Astrocyte (in vitro differentiated cells and primary cell): ENCODE measurements around the gene SMC1A. TPM values are rescaled to one million over a fixed set of nuclear protein-coding genes. Genes with fewer than 3 reads are reported as not detected.

Experiments
- DNase-seq: peaks from one replicate; pipeline ENCODE4 v3.0.0-alpha.2; 2010; ENCODE audit warnings: low read depth
- FAIRE-seq: peaks from 2 replicates; lab custom pipeline; 2011; peaks lifted over from hg19 to GRCh38; lab: Jason Lieb, UNC
- H2AFZ ChIP-seq: 2 replicates; pipeline ENCODE4 v1.6.0; 2012; ENCODE audit warnings: low read depth, low read length, inconsistent platforms
- H3K27ac ChIP-seq: 2 replicates; pipeline ENCODE4 v1.5.1; 2011; ENCODE audit warnings: low read depth, low read length, inconsistent platforms
- H3K27me3 ChIP-seq: 2 replicates; pipeline ENCODE4 v1.6.0; 2011; ENCODE audit warnings: low read length, inconsistent platforms; ENCODE audit not compliant: insufficient read depth
- H3K36me3 ChIP-seq: 2 replicates; pipeline ENCODE4 v1.5.1; 2011; ENCODE audit warnings: low read length, inconsistent platforms; ENCODE audit not compliant: insufficient read depth
- H3K4me1 ChIP-seq: 2 replicates; pipeline ENCODE4 v1.5.1; 2011; ENCODE audit warnings: low read length, inconsistent platforms; ENCODE audit not compliant: insufficient read depth
- H3K4me2 ChIP-seq: 2 replicates; pipeline ENCODE4 v1.6.0; 2012; ENCODE audit warnings: low read length, inconsistent platforms
- H3K4me3 ChIP-seq: 2 replicates; pipeline ENCODE4 v1.5.1; 2011; ENCODE audit warnings: low read depth, mild to moderate bottlenecking, low read length, inconsistent platforms; ENCODE audit not compliant: insufficient read depth
- H3K79me2 ChIP-seq: 2 replicates; pipeline ENCODE4 v1.6.0; 2012; ENCODE audit warnings: mild to moderate bottlenecking, low read length, inconsistent platforms; ENCODE audit not compliant: insufficient read depth
- H3K9ac ChIP-seq: 2 replicates; pipeline ENCODE4 v1.6.0; 2012; ENCODE audit warnings: mild to moderate bottlenecking, low read length, inconsistent platforms
- H3K9me3 ChIP-seq: 2 replicates; pipeline ENCODE4 v1.5.1; 2012; ENCODE audit warnings: low read depth, mild to moderate bottlenecking, low read length, inconsistent platforms; ENCODE audit not compliant: insufficient read depth
- H4K20me1 ChIP-seq: 2 replicates; pipeline ENCODE4 v1.6.0; 2012; ENCODE audit warnings: low read length, inconsistent platforms; ENCODE audit not compliant: insufficient read depth
- H3K27ac Mint-ChIP-seq: one replicate; pipeline ENCODE4 v1.8.0; 2021; ENCODE audit warnings: mild to moderate bottlenecking, mixed read lengths; ENCODE audit not compliant: unreplicated experiment
- H3K27me3 Mint-ChIP-seq: one replicate; pipeline ENCODE4 v1.8.0; 2021; ENCODE audit warnings: low read depth, mixed read lengths; ENCODE audit not compliant: unreplicated experiment
- H3K36me3 Mint-ChIP-seq: one replicate; pipeline ENCODE4 v1.8.0; 2021; ENCODE audit warnings: low read depth, mixed read lengths; ENCODE audit not compliant: unreplicated experiment
- H3K4me1 Mint-ChIP-seq: one replicate; pipeline ENCODE4 v1.8.0; 2021; ENCODE audit warnings: low read depth, mixed read lengths; ENCODE audit not compliant: unreplicated experiment
- H3K4me3 Mint-ChIP-seq: one replicate; pipeline ENCODE4 v1.8.0; 2021; ENCODE audit warnings: mild to moderate bottlenecking, moderate library complexity, mixed read lengths; ENCODE audit not compliant: unreplicated experiment
- H3K9me3 Mint-ChIP-seq: one replicate; pipeline ENCODE4 v1.8.0; 2021; ENCODE audit warnings: mild to moderate bottlenecking, mixed read lengths; ENCODE audit not compliant: unreplicated experiment
- EZH2 ChIP-seq: IDR thresholded peaks from 2 replicates; pipeline ENCODE4 v1.6.1; 2012; ENCODE audit warnings: mild to moderate bottlenecking, low read length, inconsistent platforms; ENCODE audit not compliant: insufficient read depth
- total RNA-seq: library from RNA; stranded (reverse); gene quantifications from 2 replicates; pipeline ENCODE4 v1.2.1, GENCODE V29; 2021
- TF ChIP-seq, protein P1 (sequence below): IDR thresholded peaks from 2 replicates; pipeline ENCODE4 v1.5.1; 2011; ENCODE audit warnings: low read depth, mild to moderate bottlenecking, inconsistent platforms, low read length, moderate library complexity; ENCODE audit not compliant: insufficient read depth

SMC1A gene
- total RNA-seq, 1 donor from 2014 or later: 31.9 TPM

DNA sequence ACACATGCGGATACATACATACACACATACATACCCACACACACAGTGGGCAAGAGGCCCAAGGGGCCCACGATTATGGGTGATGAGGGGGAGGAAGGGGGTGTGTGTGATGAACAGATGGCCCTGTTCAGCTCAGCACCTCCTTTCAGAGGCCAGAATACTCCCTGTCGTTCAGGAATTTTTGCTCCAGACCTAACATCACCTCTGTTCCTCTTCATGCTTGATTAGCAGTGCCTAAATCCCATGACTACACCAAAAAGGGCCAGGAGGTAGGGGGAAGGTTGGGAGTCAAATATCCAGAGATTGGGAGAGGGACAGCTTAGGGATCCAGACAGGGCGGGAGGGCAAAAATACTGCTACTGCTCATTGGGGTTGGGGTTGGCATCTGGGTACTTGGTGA is 42.7 kb downstream of the SMC1A start:
- no peak for FAIRE-seq
- H3K36me3 ChIP-seq: peaks cover 3% of the 10 kb centered on the region
- no peak overlapping the region for H3K4me2 ChIP-seq
- Mint-ChIP-seq H3K9me3 (no peaks in the 10 kb centered on the region), H3K4me3 (no peak overlapping the region), H3K27ac (no peak overlapping the region), H3K27me3 (no peaks in the 10 kb centered on the region), H3K36me3 (peaks cover 12% of the 10 kb centered on the region), H3K4me1 (peaks cover under 1% of the 10 kb centered on the region)
- H3K27ac ChIP-seq: no peak overlapping the region
- no peaks in the 10 kb centered on the region for H3K27me3 ChIP-seq
- no peak for DNase-seq
- no peaks in the 10 kb centered on the region for H3K79me2 ChIP-seq
- TF ChIP-seq, protein P1, sequence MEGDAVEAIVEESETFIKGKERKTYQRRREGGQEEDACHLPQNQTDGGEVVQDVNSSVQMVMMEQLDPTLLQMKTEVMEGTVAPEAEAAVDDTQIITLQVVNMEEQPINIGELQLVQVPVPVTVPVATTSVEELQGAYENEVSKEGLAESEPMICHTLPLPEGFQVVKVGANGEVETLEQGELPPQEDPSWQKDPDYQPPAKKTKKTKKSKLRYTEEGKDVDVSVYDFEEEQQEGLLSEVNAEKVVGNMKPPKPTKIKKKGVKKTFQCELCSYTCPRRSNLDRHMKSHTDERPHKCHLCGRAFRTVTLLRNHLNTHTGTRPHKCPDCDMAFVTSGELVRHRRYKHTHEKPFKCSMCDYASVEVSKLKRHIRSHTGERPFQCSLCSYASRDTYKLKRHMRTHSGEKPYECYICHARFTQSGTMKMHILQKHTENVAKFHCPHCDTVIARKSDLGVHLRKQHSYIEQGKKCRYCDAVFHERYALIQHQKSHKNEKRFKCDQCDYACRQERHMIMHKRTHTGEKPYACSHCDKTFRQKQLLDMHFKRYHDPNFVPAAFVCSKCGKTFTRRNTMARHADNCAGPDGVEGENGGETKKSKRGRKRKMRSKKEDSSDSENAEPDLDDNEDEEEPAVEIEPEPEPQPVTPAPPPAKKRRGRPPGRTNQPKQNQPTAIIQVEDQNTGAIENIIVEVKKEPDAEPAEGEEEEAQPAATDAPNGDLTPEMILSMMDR: no peak
- no peak for TF ChIP-seq EZH2
- no peaks in the 10 kb centered on the region for H3K9me3 ChIP-seq
- H3K4me3 ChIP-seq: no peak overlapping the region
- H2AFZ ChIP-seq: no peak overlapping the region
- no peak overlapping the region for H3K9ac ChIP-seq
- no peaks in the 10 kb centered on the region for H3K4me1 ChIP-seq
- H4K20me1 ChIP-seq: no peaks in the 10 kb centered on the region

DNA sequence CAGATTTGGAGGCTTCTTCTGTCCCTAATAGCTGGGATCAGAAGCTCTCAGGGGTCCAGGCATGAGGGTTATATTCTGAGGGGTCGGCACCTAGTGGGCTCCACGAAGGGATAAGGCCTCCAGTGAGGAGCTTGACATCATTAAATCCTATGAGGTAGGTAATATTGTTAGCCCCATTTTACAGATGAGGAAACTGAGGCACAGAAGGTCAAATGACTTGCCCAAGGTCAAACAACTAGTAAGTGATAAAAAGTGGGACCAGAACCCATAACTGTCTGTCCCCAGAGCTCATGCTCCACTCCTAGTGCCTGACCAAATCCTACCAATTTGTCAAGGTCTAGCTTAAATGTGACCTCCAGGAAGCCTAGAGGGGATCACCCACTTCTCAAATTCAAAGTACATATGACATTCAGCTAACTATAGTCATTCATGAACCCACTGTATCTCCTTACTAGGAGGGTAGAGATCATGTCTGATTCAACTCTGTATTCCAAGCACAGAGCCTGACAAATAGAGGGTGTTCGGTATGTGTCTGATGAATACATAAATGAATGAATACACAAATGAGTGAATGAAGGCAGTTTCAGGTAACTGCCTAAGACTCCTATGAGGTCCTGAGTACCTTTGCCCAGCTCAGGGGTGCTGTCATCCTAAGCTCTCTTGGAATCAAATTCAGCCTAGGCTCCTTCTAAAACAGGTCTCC is 43.3 kb downstream of the SMC1A start:
- no peak overlapping the region for H3K4me2 ChIP-seq
- no peak overlapping the region for H2AFZ ChIP-seq
- H3K9me3 ChIP-seq: no peaks in the 10 kb centered on the region
- H3K9me3 Mint-ChIP-seq: no peaks in the 10 kb centered on the region
- H3K4me3 ChIP-seq: no peak overlapping the region
- H3K27me3 Mint-ChIP-seq: no peaks in the 10 kb centered on the region
- H3K27me3 ChIP-seq: no peaks in the 10 kb centered on the region
- TF ChIP-seq EZH2: no peak
- TF ChIP-seq, protein P1: no peak
- FAIRE-seq: no peak
- peaks cover 5% of the 10 kb centered on the region for H3K4me1 Mint-ChIP-seq
- H3K4me1 ChIP-seq: no peaks in the 10 kb centered on the region
- no peaks in the 10 kb centered on the region for H3K79me2 ChIP-seq
- no peak for DNase-seq
- no peak overlapping the region for H3K9ac ChIP-seq
- no peak overlapping the region for H3K27ac Mint-ChIP-seq
- peaks cover 10% of the 10 kb centered on the region for H3K36me3 Mint-ChIP-seq
- H3K36me3 ChIP-seq: peaks cover 3% of the 10 kb centered on the region
- no peaks in the 10 kb centered on the region for H4K20me1 ChIP-seq
- H3K4me3 Mint-ChIP-seq: no peak overlapping the region
- no peak overlapping the region for H3K27ac ChIP-seq

DNA sequence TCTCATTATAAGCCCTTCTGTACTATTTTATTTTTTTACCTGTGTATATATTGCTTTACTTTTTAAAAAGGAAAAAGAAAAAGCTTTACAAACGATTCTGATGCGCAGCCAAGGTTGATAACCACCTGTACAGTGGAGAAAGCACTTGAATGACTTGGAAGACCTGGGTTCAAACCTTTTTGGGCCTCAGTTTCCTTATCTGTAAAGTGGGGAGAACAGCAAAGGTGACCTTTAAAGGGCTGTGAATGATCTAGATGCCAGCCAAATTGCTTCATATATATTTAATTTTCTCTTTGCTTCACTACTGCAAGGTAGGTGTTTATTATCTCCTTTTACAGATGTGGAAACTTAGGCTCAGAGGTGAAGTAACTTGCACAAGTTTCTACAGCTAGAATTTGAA is 45.0 kb downstream of the SMC1A start:
- peaks cover 10% of the 10 kb centered on the region for H3K36me3 Mint-ChIP-seq

More for the DNA sequence above, 45.0 kb downstream of the SMC1A start:
- H3K27ac Mint-ChIP-seq: no peak overlapping the region
- no peak overlapping the region for H3K4me2 ChIP-seq
- no peaks in the 10 kb centered on the region for H3K27me3 Mint-ChIP-seq
- H3K9me3 Mint-ChIP-seq: no peaks in the 10 kb centered on the region
- peaks cover 3% of the 10 kb centered on the region for H3K36me3 ChIP-seq
- H2AFZ ChIP-seq: no peak overlapping the region
- H3K4me3 Mint-ChIP-seq: no peak overlapping the region
- no peaks in the 10 kb centered on the region for H3K79me2 ChIP-seq
- no peaks in the 10 kb centered on the region for H3K27me3 ChIP-seq
- DNase-seq (no peak), FAIRE-seq (no peak)
- no peak overlapping the region for H3K27ac ChIP-seq
- H3K4me3 ChIP-seq: no peak overlapping the region
- no peaks in the 10 kb centered on the region for H4K20me1 ChIP-seq
- H3K4me1 Mint-ChIP-seq: peaks cover 6% of the 10 kb centered on the region
- no peaks in the 10 kb centered on the region for H3K4me1 ChIP-seq
- H3K9me3 ChIP-seq: no peaks in the 10 kb centered on the region
- no peak overlapping the region for H3K9ac ChIP-seq
- TF ChIP-seq, protein P1: no peak
- no peak for TF ChIP-seq EZH2
